Measurements from ENCODE around the gene PPP2R5E.

DNA sequence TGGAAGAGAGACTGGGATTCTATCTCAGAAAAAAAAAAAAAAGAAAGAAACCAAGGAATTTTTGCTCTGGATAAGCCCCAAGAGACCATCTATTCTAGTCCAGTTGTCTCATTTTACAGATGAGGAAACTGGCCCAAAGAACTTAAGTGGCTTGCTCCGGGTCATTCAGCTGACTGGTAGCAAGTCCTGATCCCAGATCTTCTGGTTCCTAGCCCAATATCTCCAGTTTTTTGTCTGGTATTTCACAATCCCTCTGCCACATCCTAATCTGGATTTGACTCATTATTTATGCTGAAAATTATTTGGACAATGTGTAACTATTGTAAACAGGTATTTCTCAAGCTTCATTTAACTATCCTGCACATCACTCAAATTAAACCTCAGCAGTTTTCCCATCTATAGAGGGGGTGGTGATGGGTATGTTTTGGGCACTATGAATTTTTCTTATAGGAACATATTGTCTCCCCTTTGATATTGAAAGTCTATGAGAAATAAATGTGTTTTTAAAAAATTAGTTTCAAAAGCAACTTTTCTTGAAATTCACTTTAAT is 43.4 kb downstream of the PPP2R5E start:
- no peak for TF ChIP-seq GATA2 (IDR thresholded peaks at IDR 0.05; ENCODE audit: low read depth, low read length)
- TF ChIP-seq GATA3 (IDR thresholded peaks at IDR 0.05; ENCODE audit: low read depth, low read length), result no peak
